PFSK-1 (cell line): ENCODE measurements around the gene CRIP2.

Experiments
- FOXP2 ChIP-seq: optimal IDR thresholded peaks from 2 replicates; pipeline ENCODE3; 2011; ENCODE audit warnings: borderline replicate concordance, control low read depth, inconsistent platforms; ENCODE audit not compliant: insufficient read depth; ENCODE audit errors: extremely low read length, extremely low read depth
- POLR2AphosphoS5 ChIP-seq: IDR thresholded peaks from 2 replicates; pipeline ENCODE4 v1.6.1; 2012; ENCODE audit warnings: low read depth, mild to moderate bottlenecking, control low read depth, low read length, moderate library complexity
- REST ChIP-seq, 2 experiments: IDR thresholded peaks; 2 replicates each; pipeline versions ENCODE4 v1.6.1 to v1.8.0; 2011 to 2012; ENCODE audit warnings: low read depth in 2 of 2, low read length in 2 of 2, control low read depth in 1 of 2, inconsistent platforms in 1 of 2, mild to moderate bottlenecking in 1 of 2, moderate library complexity in 1 of 2; ENCODE audit not compliant: insufficient read depth in 1 of 2
- SIN3A ChIP-seq: IDR thresholded peaks from 2 replicates; pipeline ENCODE4 v1.6.1; 2012; ENCODE audit warnings: mild to moderate bottlenecking, low read length, moderate library complexity, borderline replicate concordance; ENCODE audit not compliant: insufficient read depth
- TAF1 ChIP-seq: IDR thresholded peaks from 2 replicates; pipeline ENCODE4 v1.6.1; 2012; ENCODE audit warnings: low read length, control low read depth, borderline replicate concordance; ENCODE audit not compliant: insufficient read depth

CRIP2 gene

GRCh38 chr14:105473033-105473676, 1.5 kb upstream of the CRIP2 start:
- TF ChIP-seq REST (IDR thresholded peaks at IDR 0.05; ENCODE audit: insufficient read depth in 1 of 2, low read depth in 2 of 2, low read length in 2 of 2) (no peak), POLR2AphosphoS5 (no peak), FOXP2 (no peak), TAF1 (no peak), SIN3A (no peak)

- no peak for TF ChIP-seq FOXP2
- TF ChIP-seq SIN3A: no peak
- peak; percentile 69 to 87; a peak in 3 of 4 replicates for TF ChIP-seq REST (IDR thresholded peaks at IDR 0.05; ENCODE audit: insufficient read depth in 1 of 2, low read depth in 2 of 2, low read length in 2 of 2)
- TF ChIP-seq POLR2AphosphoS5: no peak
- no peak for TF ChIP-seq TAF1
Observed at GRCh38 chr14:105473677-105474482, 741 bp upstream of the CRIP2 start.

- TF ChIP-seq FOXP2: no peak
- TF ChIP-seq POLR2AphosphoS5: no peak
- TF ChIP-seq TAF1: no peak
- TF ChIP-seq SIN3A: no peak
- TF ChIP-seq REST (IDR thresholded peaks at IDR 0.05; ENCODE audit: insufficient read depth in 1 of 2, low read depth in 2 of 2, low read length in 2 of 2): no peak
Observed at GRCh38 chr14:105475269-105476096, 862 bp downstream of the CRIP2 start.

- no peak for TF ChIP-seq REST (IDR thresholded peaks at IDR 0.05; ENCODE audit: insufficient read depth in 1 of 2, low read depth in 2 of 2, low read length in 2 of 2)
- no peak for TF ChIP-seq SIN3A
- TF ChIP-seq POLR2AphosphoS5: no peak
- TF ChIP-seq FOXP2: no peak
- no peak for TF ChIP-seq TAF1
Observed at GRCh38 chr14:105476097-105476830, 1.6 kb downstream of the CRIP2 start.
